ENCODE data around the gene DNAH17. TPM values are rescaled to one million over a fixed set of nuclear protein-coding genes. Genes with fewer than 3 reads are reported as not detected.

DNAH17 gene
- total RNA-seq (2014; rRNA removed; shearing (Covaris generic)): not detected in 2 replicates
- polyA plus RNA-seq (2016; fragmentation: Nextera tagmentation; extraction: Ambion mirVana): 0.18 and 0.64 TPM in 2 replicates

- H3K4me2 ChIP-seq (ENCODE audit: unreplicated experiment): no peak within 1 kb of the TSS
- H3K79me2 ChIP-seq (ENCODE audit: insufficient read depth): no peaks in the 10 kb centered on the region
- in situ Hi-C loops (cut with MboI): no loop called here
- no peak within 1 kb of the TSS for H3K4me3 ChIP-seq
- H2AFZ ChIP-seq: no peak within 1 kb of the TSS
- no peaks in the 10 kb centered on the region for H3K9me3 ChIP-seq (ENCODE audit: low read depth)
- H3K27me3 ChIP-seq (replicated peaks; ENCODE audit: insufficient read depth): no peaks in the 10 kb centered on the region; the same call in 1 of the 2 replicates
- no peaks in the 10 kb centered on the region for H3K9me2 ChIP-seq (ENCODE audit: insufficient read depth)
- TF ChIP-seq EZH2phosphoT487 (IDR thresholded peaks at IDR 0.05; ENCODE audit: insufficient read depth, low read depth) (no peak), EZH2 (IDR thresholded peaks at IDR 0.05; ENCODE audit: insufficient read depth, poor library complexity, severe bottlenecking) (no peak)
- no peak within 1 kb of the TSS for H3K27ac ChIP-seq
- no peak for DNase-seq
- no peaks in the 10 kb centered on the region for H3F3A ChIP-seq (ENCODE audit: insufficient read depth)
- WGBS, 2 experiments (ENCODE audit: low coverage in 1 of 2, low lambda C conversion rate in 2 of 2, missing lambda C conversion rate in 2 of 2): 70 to 74% methylated on average over 9 of the region's 9 CpGs
- H4K20me1 ChIP-seq (ENCODE audit: insufficient read depth): no peaks in the 10 kb centered on the region
- no peaks in the 10 kb centered on the region for H3K36me3 ChIP-seq (ENCODE audit: low read depth)
- H3K4me1 ChIP-seq (ENCODE audit: insufficient read depth): no peaks in the 10 kb centered on the region
- no peak within 1 kb of the TSS for H3K9ac ChIP-seq
Measured at GRCh38 chr17:78577296-78577695, at the start of gene DNAH17. Gene DNAH17 (minus strand): TSS chr17:78577396. CDS start chr17:78575057, 2,339 bp downstream.

GRCh38 chr17:78624324-78625151 lies 47.3 kb upstream of the DNAH17 start:
- Histone ChIP-seq H3K9ac (no peak overlapping the region), H3K4me3 (no peak overlapping the region), H3K27me3 (replicated peaks; ENCODE audit: insufficient read depth) (no peaks in the 10 kb centered on the region), H4K20me1 (ENCODE audit: insufficient read depth) (no peaks in the 10 kb centered on the region), H3K36me3 (ENCODE audit: low read depth) (no peaks in the 10 kb centered on the region), H2AFZ (no peak overlapping the region), H3K9me3 (ENCODE audit: low read depth) (no peaks in the 10 kb centered on the region), H3K9me2 (ENCODE audit: insufficient read depth) (no peaks in the 10 kb centered on the region), H3K79me2 (ENCODE audit: insufficient read depth) (no peaks in the 10 kb centered on the region), H3K4me1 (ENCODE audit: insufficient read depth) (no peaks in the 10 kb centered on the region), H3F3A (ENCODE audit: insufficient read depth) (no peaks in the 10 kb centered on the region), H3K4me2 (ENCODE audit: unreplicated experiment) (no peak overlapping the region), H3K27ac (no peak overlapping the region)
- in situ Hi-C loops (cut with MboI): no loop called here
- no peak for DNase-seq
- 54 to 59% methylated on average over 14 of the region's 14 CpGs for WGBS, 2 experiments (ENCODE audit: low coverage in 1 of 2, low lambda C conversion rate in 2 of 2, missing lambda C conversion rate in 2 of 2)
- TF ChIP-seq EZH2 (IDR thresholded peaks at IDR 0.05; ENCODE audit: insufficient read depth, poor library complexity, severe bottlenecking) (no peak), EZH2phosphoT487 (IDR thresholded peaks at IDR 0.05; ENCODE audit: insufficient read depth, low read depth) (no peak)

DNA sequence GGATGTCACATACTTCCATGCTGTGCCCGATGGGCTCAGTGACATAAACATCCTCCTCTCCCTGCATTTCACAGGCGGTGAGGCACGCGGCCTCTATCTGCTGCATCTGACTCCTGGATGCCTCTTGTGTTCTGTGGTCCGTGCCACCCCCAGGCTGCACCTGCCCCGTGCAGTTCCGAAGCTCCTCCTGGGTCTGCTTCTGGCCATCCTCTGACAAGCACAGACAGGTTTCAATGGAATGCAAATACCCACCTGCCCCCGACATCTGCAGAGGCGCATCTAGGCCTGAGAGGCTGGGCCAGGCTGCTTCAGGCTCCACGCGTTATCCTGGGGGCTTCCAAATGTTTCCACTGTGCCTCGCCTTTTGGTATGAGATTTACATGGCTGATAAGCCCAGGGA lies 46.3 kb upstream of the DNAH17 start:
- no peaks in the 10 kb centered on the region for H3K4me1 ChIP-seq (ENCODE audit: insufficient read depth)
- no peak overlapping the region for H3K4me3 ChIP-seq
- H4K20me1 ChIP-seq (ENCODE audit: insufficient read depth): no peaks in the 10 kb centered on the region
- 80 to 81% methylated on average over 12 of the region's 12 CpGs for WGBS, 2 experiments (ENCODE audit: low coverage in 1 of 2, low lambda C conversion rate in 2 of 2, missing lambda C conversion rate in 2 of 2)
- H3K9ac ChIP-seq: no peak overlapping the region
- no peaks in the 10 kb centered on the region for H3K27me3 ChIP-seq (replicated peaks; ENCODE audit: insufficient read depth)
- no peaks in the 10 kb centered on the region for H3K79me2 ChIP-seq (ENCODE audit: insufficient read depth)
- H2AFZ ChIP-seq: no peak overlapping the region
- in situ Hi-C loops (cut with MboI): no loop called here
- no peaks in the 10 kb centered on the region for H3K36me3 ChIP-seq (ENCODE audit: low read depth)
- no peaks in the 10 kb centered on the region for H3F3A ChIP-seq (ENCODE audit: insufficient read depth)
- no peaks in the 10 kb centered on the region for H3K9me2 ChIP-seq (ENCODE audit: insufficient read depth)
- no peaks in the 10 kb centered on the region for H3K9me3 ChIP-seq (ENCODE audit: low read depth)
- H3K27ac ChIP-seq: no peak overlapping the region
- H3K4me2 ChIP-seq (ENCODE audit: unreplicated experiment): no peak overlapping the region
- DNase-seq: no peak
- no peak for TF ChIP-seq EZH2 (IDR thresholded peaks at IDR 0.05; ENCODE audit: insufficient read depth, poor library complexity, severe bottlenecking)
- no peak for TF ChIP-seq EZH2phosphoT487 (IDR thresholded peaks at IDR 0.05; ENCODE audit: insufficient read depth, low read depth)

DNA sequence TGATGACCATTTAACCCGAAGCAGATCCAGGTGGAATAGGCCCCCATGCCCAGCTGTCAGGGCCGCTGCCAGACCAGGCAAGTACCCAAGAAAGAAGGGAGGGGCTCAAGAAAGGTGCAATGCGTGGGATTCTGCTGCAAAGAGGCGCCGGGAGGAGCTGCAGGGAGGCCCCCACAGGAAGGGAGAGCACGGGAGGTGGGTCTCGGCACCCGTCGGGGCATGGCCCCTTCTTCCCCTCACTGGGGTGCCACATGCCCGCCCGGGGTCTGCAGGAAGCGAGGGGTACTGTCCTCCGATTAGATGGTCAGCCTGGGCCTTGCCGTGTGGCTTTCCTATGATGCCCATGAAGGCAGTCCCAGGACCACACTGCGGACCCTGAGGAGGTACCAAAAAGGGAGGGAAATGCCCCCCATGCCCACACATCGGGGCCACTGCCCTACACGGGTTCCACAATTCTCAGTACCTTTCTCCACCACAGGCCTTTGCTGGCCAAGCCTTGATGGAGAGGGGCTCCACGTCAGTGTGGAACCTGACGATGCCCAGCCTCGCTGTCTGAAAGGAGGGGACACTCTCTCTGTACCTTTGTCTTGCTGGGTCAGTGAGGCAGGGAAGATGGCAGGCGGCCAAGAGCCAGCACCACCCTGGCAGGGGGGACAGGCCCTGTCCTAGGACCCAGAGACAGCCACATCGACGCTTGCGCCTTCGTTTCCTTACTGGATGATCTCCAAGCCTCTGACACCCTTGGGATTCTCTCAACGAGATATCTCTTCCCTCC lies 45.5 kb upstream of the DNAH17 start:
- no peak overlapping the region for H3K4me2 ChIP-seq (ENCODE audit: unreplicated experiment)
- H3K4me1 ChIP-seq (ENCODE audit: insufficient read depth): no peaks in the 10 kb centered on the region
- TF ChIP-seq EZH2 (IDR thresholded peaks at IDR 0.05; ENCODE audit: insufficient read depth, poor library complexity, severe bottlenecking): no peak
- no peak for TF ChIP-seq EZH2phosphoT487 (IDR thresholded peaks at IDR 0.05; ENCODE audit: insufficient read depth, low read depth)
- no peak overlapping the region for H3K9ac ChIP-seq
- no peaks in the 10 kb centered on the region for H3K9me2 ChIP-seq (ENCODE audit: insufficient read depth)
- H2AFZ ChIP-seq: no peak overlapping the region
- H3K27ac ChIP-seq: no peak overlapping the region
- H3K27me3 ChIP-seq (replicated peaks; ENCODE audit: insufficient read depth): no peaks in the 10 kb centered on the region
- no peaks in the 10 kb centered on the region for H3F3A ChIP-seq (ENCODE audit: insufficient read depth)
- H3K4me3 ChIP-seq: no peak overlapping the region
- 72 to 76% methylated on average over 26 of the region's 26 CpGs for WGBS, 2 experiments (ENCODE audit: low coverage in 1 of 2, low lambda C conversion rate in 2 of 2, missing lambda C conversion rate in 2 of 2)
- no peak for DNase-seq
- no peaks in the 10 kb centered on the region for H3K36me3 ChIP-seq (ENCODE audit: low read depth)
- no peaks in the 10 kb centered on the region for H4K20me1 ChIP-seq (ENCODE audit: insufficient read depth)
- in situ Hi-C loops (cut with MboI): no loop called here
- H3K79me2 ChIP-seq (ENCODE audit: insufficient read depth): no peaks in the 10 kb centered on the region
- no peaks in the 10 kb centered on the region for H3K9me3 ChIP-seq (ENCODE audit: low read depth)
